SK-N-MC (cell line): ENCODE measurements around the gene SLC39A7.

Source experiments
- DNase-seq: peaks from one replicate; pipeline ENCODE4 v3.0.0-alpha.2; 2011; ENCODE audit warnings: low read depth, low spot score
- H3K27ac ChIP-seq: fragments of 200-600 bp; sonication (generic); 2 replicates; pipeline ENCODE4 v1.5.1; 2016; ENCODE audit warnings: mixed run types
- H3K36me3 ChIP-seq: fragments of 200-600 bp; sonication (generic); 2 replicates; pipeline ENCODE4 v1.6.1; 2017; ENCODE audit warnings: antibody characterized with exemption, low read length, mixed read lengths; ENCODE audit not compliant: insufficient read depth
- H3K4me3 ChIP-seq: fragments of 200-600 bp; sonication (generic); 2 replicates; pipeline ENCODE4 v1.5.1; 2016
- H3K9ac ChIP-seq: fragments of 200-600 bp; sonication (generic); 2 replicates; pipeline ENCODE4 v1.8.0; 2017; ENCODE audit warnings: mixed run types, mixed read lengths; ENCODE audit not compliant: insufficient read length
- H3K9me3 ChIP-seq: fragments of 200-600 bp; sonication (generic); 2 replicates; pipeline ENCODE4 v1.6.1; 2017; ENCODE audit warnings: low read depth, mild to moderate bottlenecking, antibody characterized with exemption, low read length, moderate library complexity, mixed read lengths
- EZH2 ChIP-seq: fragments of 200-600 bp; sonication (generic); IDR thresholded peaks from one replicate; pipeline ENCODE4 v1.6.1; 2017; ENCODE audit warnings: antibody characterized with exemption
- FOXP2 ChIP-seq: optimal IDR thresholded peaks from 2 replicates; pipeline ENCODE3; 2011; ENCODE audit warnings: mild to moderate bottlenecking, moderate library complexity; ENCODE audit not compliant: insufficient read depth; ENCODE audit errors: extremely low read length, control extremely low read depth
- POLR2AphosphoS5 ChIP-seq: IDR thresholded peaks from 2 replicates; pipeline ENCODE4 v1.6.1; 2012; ENCODE audit warnings: mild to moderate bottlenecking, low read depth, low read length, borderline replicate concordance

SLC39A7 gene

GRCh38 chr6:33199687-33200218, 914 bp upstream of the SLC39A7 start:
- peak overlapping the region; percentile 97 for H3K27ac ChIP-seq
- peaks cover 56% of the 10 kb centered on the region for H3K36me3 ChIP-seq
- TF ChIP-seq POLR2AphosphoS5, result no peak
- TF ChIP-seq FOXP2, result peak; percentile 89
- no peak for DNase-seq
- H3K4me3 ChIP-seq, result peak overlapping the region; percentile 90
- peak overlapping the region; percentile 97 for H3K9ac ChIP-seq
- no peaks in the 10 kb centered on the region for H3K9me3 ChIP-seq

- no peak for DNase-seq
- Histone ChIP-seq H3K9ac (peak overlapping the region; percentile 97), H3K9me3 (no peaks in the 10 kb centered on the region), H3K27ac (peak overlapping the region; percentile 97; the same call in 1 of the 2 replicates), H3K4me3 (peak overlapping the region; percentile 90), H3K36me3 (peaks cover 42% of the 10 kb centered on the region)
- no peak for TF ChIP-seq FOXP2
Measured at GRCh38 chr6:33201147-33201545, 479 bp downstream of the SLC39A7 start.

GRCh38 chr6:33201935-33202334, 1.3 kb downstream of the SLC39A7 start:
- H3K36me3 ChIP-seq, result peaks cover 34% of the 10 kb centered on the region
- TF ChIP-seq EZH2 (no peak), POLR2AphosphoS5 (no peak), FOXP2 (no peak)
- peak overlapping the region; percentile 97 for H3K9ac ChIP-seq
- peak overlapping the region; percentile 90 for H3K4me3 ChIP-seq
- H3K27ac ChIP-seq, result no peak overlapping the region
- H3K9me3 ChIP-seq, result no peaks in the 10 kb centered on the region
- DNase-seq, result no peak

- DNase-seq, result no peak
- no peaks in the 10 kb centered on the region for H3K9me3 ChIP-seq
- TF ChIP-seq FOXP2 (no peak), POLR2AphosphoS5 (no peak), EZH2 (no peak)
- peaks cover 29% of the 10 kb centered on the region for H3K36me3 ChIP-seq
- H3K9ac ChIP-seq, result peak overlapping the region; percentile 97
- H3K27ac ChIP-seq, result peak overlapping the region; percentile 69
- H3K4me3 ChIP-seq, result 0 out of 2 replicates have a peak overlapping the region, but pooled peaks have one; percentile 90
Measured at GRCh38 chr6:33202799-33203198, 2.1 kb downstream of the SLC39A7 start.

- peak overlapping the region; percentile 98 for H3K4me3 ChIP-seq
- no peak for TF ChIP-seq EZH2
- no peak for TF ChIP-seq FOXP2
- no peak for TF ChIP-seq POLR2AphosphoS5
- peak overlapping the region; percentile 52 for H3K9ac ChIP-seq
- peaks cover 29% of the 10 kb centered on the region for H3K36me3 ChIP-seq
- DNase-seq, result no peak
- peak overlapping the region; percentile 69 for H3K27ac ChIP-seq
- no peaks in the 10 kb centered on the region for H3K9me3 ChIP-seq
Measured at GRCh38 chr6:33203443-33204164, 2.9 kb downstream of the SLC39A7 start.

GRCh38 chr6:33204165-33204414, 3.4 kb downstream of the SLC39A7 start:
- TF ChIP-seq FOXP2 (no peak), POLR2AphosphoS5 (no peak), EZH2 (no peak)
- DNase-seq, result no peak
- Histone ChIP-seq H3K4me3 (peak overlapping the region; percentile 98), H3K9me3 (no peaks in the 10 kb centered on the region), H3K36me3 (peaks cover 29% of the 10 kb centered on the region), H3K27ac (peak overlapping the region; percentile 69), H3K9ac (peak overlapping the region; percentile 52)

- Histone ChIP-seq H3K9ac (peak within 1 kb of the TSS; percentile 95), H3K9me3 (no peaks in the 10 kb centered on the region), H3K36me3 (peaks cover 33% of the 10 kb centered on the region), H3K27ac (peak within 1 kb of the TSS; percentile 84), H3K4me3 (peak within 1 kb of the TSS; percentile 98)
- TF ChIP-seq EZH2 (no peak), POLR2AphosphoS5 (peak; percentile 98), FOXP2 (peak; percentile 42)
- DNase-seq, result peak; percentile 63
Measured at GRCh38 chr6:33204415-33205190, 3.9 kb downstream of the SLC39A7 start, which contains the start of gene HSD17B8. HSD17B8 (plus strand) TSS chr6:33204655; CDS start chr6:33204669, 14 bp downstream.

GRCh38 chr6:33205191-33206026, 4.7 kb downstream of the SLC39A7 start:
- no peaks in the 10 kb centered on the region for H3K9me3 ChIP-seq
- DNase-seq, result no peak
- H3K4me3 ChIP-seq, result peak overlapping the region; percentile 98
- TF ChIP-seq EZH2, result no peak
- TF ChIP-seq POLR2AphosphoS5, result no peak
- H3K27ac ChIP-seq, result peak overlapping the region; percentile 84
- peak overlapping the region; percentile 95 for H3K9ac ChIP-seq
- H3K36me3 ChIP-seq, result peaks cover 41% of the 10 kb centered on the region
